HL-60 (cell line): Measurements from ENCODE around the gene KHDRBS1.

Experiments used
- DNase-seq, 2 experiments: peaks; one replicate each; pipeline ENCODE4 v3.0.0-alpha.2; 2010 to 2020; ENCODE audit warnings: low read depth in 1 of 2, low spot score in 1 of 2
- H3K27ac ChIP-seq: fragments of 250-450 bp; sonication (Bioruptor Pico); replicated peaks from 2 replicates; pipeline ENCODE4 v1.5.1; 2020; ENCODE audit warnings: mild to moderate bottlenecking, moderate library complexity
- H3K27me3 ChIP-seq: fragments of 250-450 bp; sonication (Bioruptor Pico); 2 replicates; pipeline ENCODE4 v1.5.1; 2021; ENCODE audit warnings: mild to moderate bottlenecking, moderate library complexity; ENCODE audit not compliant: insufficient read depth, poor library complexity, severe bottlenecking
- H3K4me3 ChIP-seq: replicated peaks from 2 replicates; pipeline ENCODE4 v1.5.1; 2011; ENCODE audit warnings: mild to moderate bottlenecking, control low read depth, low read length; ENCODE audit not compliant: insufficient read depth
- CTCF ChIP-seq: IDR thresholded peaks from one replicate; pipeline ENCODE4 v1.5.1; 2011; ENCODE audit warnings: low read length, control low read depth, inconsistent platforms; ENCODE audit not compliant: insufficient read depth
- GABPA ChIP-seq: IDR thresholded peaks from 2 replicates; pipeline ENCODE4 v1.6.1; 2012; ENCODE audit warnings: low read depth
- POLR2AphosphoS5 ChIP-seq: IDR thresholded peaks from 2 replicates; pipeline ENCODE4 v1.6.1; 2012; ENCODE audit warnings: low read depth
- REST ChIP-seq: IDR thresholded peaks from 2 replicates; pipeline ENCODE4 v1.6.1; 2012; ENCODE audit warnings: low read depth; ENCODE audit not compliant: insufficient replicate concordance
- SPI1 ChIP-seq: IDR thresholded peaks from 2 replicates; pipeline ENCODE4 v1.6.1; 2012; ENCODE audit warnings: low read depth, mild to moderate bottlenecking, borderline replicate concordance

The KHDRBS1 gene

GRCh38 chr1:32010246-32010645 is 3.4 kb upstream of the KHDRBS1 start:
- TF ChIP-seq SPI1 = no peak
- no peak for TF ChIP-seq REST
- TF ChIP-seq CTCF = no peak
- no peak for TF ChIP-seq GABPA
- TF ChIP-seq POLR2AphosphoS5 = no peak
- no peak for DNase-seq
- Histone ChIP-seq H3K27ac (no peak overlapping the region), H3K4me3 (no peak overlapping the region), H3K27me3 (no peaks in the 10 kb centered on the region)

- no peak for DNase-seq
- Histone ChIP-seq H3K27me3 (no peaks in the 10 kb centered on the region), H3K4me3 (peak overlapping the region; percentile 44), H3K27ac (peak overlapping the region; percentile 96)
- no peak for TF ChIP-seq GABPA
- TF ChIP-seq CTCF = no peak
- no peak for TF ChIP-seq REST
- TF ChIP-seq SPI1 = no peak
- TF ChIP-seq POLR2AphosphoS5 = no peak
These were observed 821 bp upstream of the KHDRBS1 start for GRCh38 chr1:32012709-32013385.

GRCh38 chr1:32014199-32014947 is 705 bp downstream of the KHDRBS1 start:
- Histone ChIP-seq H3K4me3 (peak overlapping the region; percentile 99), H3K27me3 (no peaks in the 10 kb centered on the region), H3K27ac (peak overlapping the region; percentile 96)
- DNase-seq = peak in 1 of 2 experiments; percentile 30
- TF ChIP-seq REST = no peak
- TF ChIP-seq GABPA = no peak
- no peak for TF ChIP-seq CTCF
- TF ChIP-seq SPI1 = no peak
- no peak for TF ChIP-seq POLR2AphosphoS5
